IMR-90 (cell line): ENCODE measurements around the gene CHMP4A. TPM values are rescaled to one million over a fixed set of nuclear protein-coding genes. Genes with fewer than 3 reads are reported as not detected.

ENCODE experiments used
- ATAC-seq: fragments of 200-7000 bp; cut with Tn5 transposase; 2 replicates; pipeline ENCODE4 v1.9.1; 2020; ENCODE audit warnings: low read depth, mild to moderate bottlenecking, moderate library complexity
- BruUV-seq: library from RNA; stranded (reverse); fragments of 400-500 nt; replicated peaks from 2 replicates; lab custom pipeline; 2021; lab: Mats Ljungman, UMichigan
- CTCF ChIA-PET: fragments of 300-600 bp; formaldehyde crosslinking; extraction: SDS; loops from one replicate; lab custom pipeline; 2021; ENCODE audit warnings: antibody characterized with exemption; lab: Yijun Ruan, JAX
- POLR2A ChIA-PET: fragments of 300-600 bp; sonication (Branson Sonifier 250); formaldehyde crosslinking; loops from one replicate; lab custom pipeline; 2022; ENCODE audit warnings: antibody characterized with exemption; ENCODE audit not compliant: unreplicated experiment; lab: Charles Lee
- DNase-seq: peaks from one replicate; pipeline ENCODE4 v3.0.0; 2013
- H2AFZ ChIP-seq: replicated peaks from 2 replicates; pipeline ENCODE3; 2013; ENCODE audit warnings: low read length, mild to moderate bottlenecking; ENCODE audit not compliant: poor library complexity
- H2AK5ac ChIP-seq: 2 replicates; pipeline ENCODE4 v1.6.1; 2013; ENCODE audit warnings: low read depth, low read length, inconsistent platforms
- H2AK9ac ChIP-seq: replicated peaks from 2 replicates; pipeline ENCODE3; 2013; ENCODE audit warnings: mild to moderate bottlenecking, low read depth, low read length, moderate library complexity; ENCODE audit not compliant: poor library complexity
- H2BK120ac ChIP-seq: 2 replicates; pipeline ENCODE4 v1.6.1; 2013; ENCODE audit warnings: low read depth, low read length, inconsistent platforms
- H2BK15ac ChIP-seq: 3 replicates; pipeline ENCODE4 v1.6.1; 2013; ENCODE audit warnings: low read depth, low read length, inconsistent platforms
- H2BK20ac ChIP-seq: 2 replicates; pipeline ENCODE4 v1.6.1; 2013; ENCODE audit warnings: low read depth, mild to moderate bottlenecking, inconsistent platforms, low read length, moderate library complexity
- H2BK5ac ChIP-seq: 2 replicates; pipeline ENCODE4 v1.6.1; 2013; ENCODE audit warnings: mild to moderate bottlenecking, low read depth, low read length, inconsistent platforms; ENCODE audit not compliant: poor library complexity, severe bottlenecking
- H3K14ac ChIP-seq: replicated peaks from 2 replicates; pipeline ENCODE4 v1.6.1; 2013; ENCODE audit warnings: low read depth, low read length, inconsistent platforms
- H3K18ac ChIP-seq: 2 replicates; pipeline ENCODE4 v1.6.1; 2013; ENCODE audit warnings: low read depth, low read length, control low read depth
- H3K23ac ChIP-seq: 2 replicates; pipeline ENCODE4 v1.6.1; 2013; ENCODE audit warnings: low read depth, low read length, inconsistent platforms
- H3K27ac ChIP-seq: 2 replicates; pipeline ENCODE4 v1.5.1; 2013; ENCODE audit warnings: mild to moderate bottlenecking, control low read depth, low read length; ENCODE audit not compliant: insufficient read depth
- H3K27me3 ChIP-seq: 2 replicates; pipeline ENCODE4 v1.6.1; 2013; ENCODE audit warnings: low read length; ENCODE audit not compliant: control insufficient read depth, insufficient read depth
- H3K36me3 ChIP-seq: 2 replicates; pipeline ENCODE4 v1.6.1; 2013; ENCODE audit warnings: low read length, mixed read lengths; ENCODE audit not compliant: control insufficient read depth, insufficient read depth
- H3K4ac ChIP-seq: 2 replicates; pipeline ENCODE4 v1.6.1; 2013; ENCODE audit warnings: low read depth, low read length, inconsistent platforms
- H3K4me1 ChIP-seq: 2 replicates; pipeline ENCODE4 v1.6.1; 2013; ENCODE audit warnings: low read length, mixed read lengths; ENCODE audit not compliant: control insufficient read depth, insufficient read depth
- H3K4me2 ChIP-seq: 2 replicates; pipeline ENCODE4 v1.6.1; 2013; ENCODE audit warnings: low read depth, mild to moderate bottlenecking, control low read depth, low read length, moderate library complexity
- H3K4me3 ChIP-seq: 2 replicates; pipeline ENCODE4 v1.5.1; 2013; ENCODE audit warnings: low read depth, mild to moderate bottlenecking, control low read depth, low read length, moderate library complexity; ENCODE audit not compliant: insufficient read depth
- H3K56ac ChIP-seq: 2 replicates; pipeline ENCODE4 v1.6.1; 2013; ENCODE audit warnings: low read length, inconsistent platforms; ENCODE audit not compliant: insufficient read depth; ENCODE audit errors: extremely low read depth
- H3K79me1 ChIP-seq, 2 experiments: 2 replicates each; pipeline ENCODE4 v1.6.1; 2013; ENCODE audit warnings: low read length in 2 of 2, inconsistent platforms in 1 of 2, low read depth in 1 of 2
- H3K9ac ChIP-seq: 2 replicates; pipeline ENCODE4 v1.6.1; 2013; ENCODE audit warnings: low read depth, low read length, control low read depth
- H3K9me1 ChIP-seq: 2 replicates; pipeline ENCODE4 v1.6.1; 2013; ENCODE audit warnings: low read length, inconsistent platforms; ENCODE audit not compliant: insufficient read depth
- H3K9me3 ChIP-seq: 2 replicates; pipeline ENCODE4 v1.6.1; 2013; ENCODE audit warnings: low read length; ENCODE audit not compliant: control insufficient read depth, insufficient read depth
- H4K20me1 ChIP-seq: 2 replicates; pipeline ENCODE4 v1.6.1; 2013; ENCODE audit warnings: low read length, inconsistent platforms; ENCODE audit not compliant: insufficient read depth
- H4K5ac ChIP-seq: 2 replicates; pipeline ENCODE4 v1.6.1; 2013; ENCODE audit warnings: mild to moderate bottlenecking, low read depth, low read length, control low read depth
- H4K8ac ChIP-seq, 2 experiments: 2 replicates each; pipeline ENCODE4 v1.6.1; 2013; ENCODE audit warnings: low read depth in 2 of 2, low read length in 2 of 2, control low read depth in 1 of 2, inconsistent platforms in 1 of 2
- H4K91ac ChIP-seq: 2 replicates; pipeline ENCODE4 v1.6.1; 2013; ENCODE audit warnings: low read depth, low read length, inconsistent platforms; ENCODE audit not compliant: insufficient read depth
- BHLHE40 ChIP-seq: fragments of 150-350 bp; IDR thresholded peaks from 2 replicates; pipeline ENCODE4 v1.6.1; 2016; ENCODE audit warnings: mild to moderate bottlenecking, low read depth, low read length
- CEBPB ChIP-seq: IDR thresholded peaks from 2 replicates; pipeline ENCODE4 v1.6.1; 2012; ENCODE audit warnings: low read depth, low read length, improper control_type of control experiment
- CHD1 ChIP-seq: IDR thresholded peaks from 2 replicates; pipeline ENCODE4 v1.6.1; 2012; ENCODE audit warnings: low read depth, low read length, improper control_type of control experiment
- CTCF ChIP-seq: conservative IDR thresholded peaks from 2 replicates; pipeline ENCODE4 v1.5.1; 2012; ENCODE audit warnings: mild to moderate bottlenecking, low read depth, low read length, improper control_type of control experiment
- ELK1 ChIP-seq: fragments of 150-350 bp; IDR thresholded peaks from 2 replicates; pipeline ENCODE4 v1.6.1; 2016; ENCODE audit warnings: low read depth, mild to moderate bottlenecking, low read length, moderate library complexity, borderline replicate concordance
- MAFK ChIP-seq: IDR thresholded peaks from 2 replicates; pipeline ENCODE4 v1.6.1; 2012; ENCODE audit warnings: low read depth, low read length, improper control_type of control experiment
- MXI1 ChIP-seq: IDR thresholded peaks from 2 replicates; pipeline ENCODE4 v1.6.1; 2012; ENCODE audit warnings: low read depth, mild to moderate bottlenecking, low read length, moderate library complexity, borderline replicate concordance
- NFE2L2 ChIP-seq: fragments of 150-350 bp; IDR thresholded peaks from 2 replicates; pipeline ENCODE4 v1.6.1; 2016; ENCODE audit warnings: low read depth, mild to moderate bottlenecking, low read length
- POLR2A ChIP-seq: IDR thresholded peaks from 2 replicates; pipeline ENCODE4 v1.6.1; 2012; ENCODE audit warnings: mild to moderate bottlenecking, low read depth, low read length
- RAD21 ChIP-seq: IDR thresholded peaks from 2 replicates; pipeline ENCODE4 v1.6.1; 2012; ENCODE audit warnings: low read length, improper control_type of control experiment
- RCOR1 ChIP-seq: IDR thresholded peaks from 2 replicates; pipeline ENCODE4 v1.6.1; 2012; ENCODE audit warnings: mild to moderate bottlenecking, low read length, improper control_type of control experiment; ENCODE audit not compliant: insufficient replicate concordance
- RFX5 ChIP-seq: IDR thresholded peaks from 2 replicates; pipeline ENCODE4 v1.8.0; 2012; ENCODE audit warnings: low read depth, mild to moderate bottlenecking, low read length, moderate library complexity
- SMC3 ChIP-seq: fragments of 150-350 bp; IDR thresholded peaks from 2 replicates; pipeline ENCODE4 v1.6.1; 2016; ENCODE audit warnings: low read depth, mild to moderate bottlenecking, antibody characterized with exemption, low read length, moderate library complexity
- USF2 ChIP-seq: fragments of 150-350 bp; IDR thresholded peaks from 2 replicates; pipeline ENCODE4 v1.6.1; 2017; ENCODE audit warnings: mild to moderate bottlenecking, antibody characterized with exemption, low read length, low read depth
- WGBS, 2 experiments: methylation state at CpG; one replicate each; pipeline versions ENCODE4 v1.1.5 to v1.1.7; 2013; ENCODE audit warnings: missing lambda C conversion rate in 2 of 2; ENCODE audit not compliant: insufficient read length in 1 of 2; ENCODE audit errors: extremely low coverage in 2 of 2; 5-methylcytosine and 5-hydroxymethylcytosine counted together
- dilution Hi-C: fragments of 300-500 bp; cut with HindIII; formaldehyde crosslinking; loops from one replicate; pipeline ENCODE4 v1.14.3; 2018; ENCODE audit warnings: low sequenced_read_pairs; ENCODE audit not compliant: unreplicated experiment
- in situ Hi-C: fragments of 300-500 bp; cut with MboI; formaldehyde crosslinking; loops from 3 replicates; pipeline ENCODE4 v1.14.3; 2019; ENCODE audit warnings: low sequenced_read_pairs, inconsistent platforms, mixed read lengths
- intact Hi-C: fragments of 100-400 bp; cut with micrococcal nuclease; formaldehyde crosslinking; loops from 2 replicates; pipeline ENCODE4 v1.10.0; 2022
- polyA plus RNA-seq, 3 experiments: library from polyadenylated mRNA; depleted of rRNA; stranded (reverse); fragments of >200 nt; gene quantifications; 2 replicates each; pipeline ENCODE4 v1.2.3, GENCODE V29; 2012; ENCODE audit warnings: low replicate concordance in 1 of 3
- total RNA-seq: library from RNA; depleted of rRNA; stranded (reverse); fragments of >200 nt; gene quantifications from 2 replicates; pipeline ENCODE4 v1.2.3, GENCODE V29; 2012

CHMP4A gene
- total and polyA plus RNA-seq, 2 of the 4 experiments (the other 2 are of a cell fraction): 22.0 to 63.8 TPM

GRCh38 chr14:24250354-24250753, 37.1 kb upstream of the CHMP4A start:
- peak overlapping the region; percentile 71 for H2AFZ ChIP-seq
- H3K4me3 ChIP-seq: no peak overlapping the region
- POLR2A ChIA-PET: interaction anchor here (2.5 kb wide), 1 partner anchor 8 kb away, joined by 7 read pairs; the partner anchor contains the start of gene TINF2
- CTCF ChIA-PET: interaction anchor here (2.5 kb wide), 1 partner anchor 7 kb away, joined by 10 read pairs; the partner anchor contains the start of gene TINF2
- no peak overlapping the region for H3K27ac ChIP-seq
- intact Hi-C loops: no loop called here
- peak overlapping the region; percentile 40; the same call in 1 of the 2 replicates for H3K4ac ChIP-seq
- no peaks in the 10 kb centered on the region for H3K79me1 ChIP-seq
- H3K4me1 ChIP-seq: peaks cover 13% of the 10 kb centered on the region
- no peaks in the 10 kb centered on the region for H4K20me1 ChIP-seq
- peak overlapping the region in 1 of 2 experiments; percentile 75; a peak in 3 of 4 replicates for H4K8ac ChIP-seq
- H4K91ac ChIP-seq: peak overlapping the region; percentile 5
- ATAC-seq (no peak), DNase-seq (no peak)
- no peak for TF ChIP-seq SMC3
- TF ChIP-seq CEBPB: no peak
- no peak for TF ChIP-seq RCOR1
- no peak for TF ChIP-seq CTCF
- TF ChIP-seq BHLHE40: no peak
- TF ChIP-seq MAFK: no peak
- TF ChIP-seq NFE2L2: no peak
- no peak for TF ChIP-seq RFX5
- no peak for TF ChIP-seq USF2
- no peak for TF ChIP-seq MXI1
- TF ChIP-seq CHD1: no peak
- no peak for TF ChIP-seq RAD21
- no peak for TF ChIP-seq ELK1
- no peak for TF ChIP-seq POLR2A
- no peak overlapping the region for H3K56ac ChIP-seq
- in situ Hi-C loops: no loop called here
- H3K9me1 ChIP-seq: peaks cover 25% of the 10 kb centered on the region
- WGBS, 2 experiments: 44% methylated on average over 2 of the region's 4 CpGs; no CpG with 5 or more reads in 1 of the 2 experiments
- peak overlapping the region; percentile 15 for H2BK5ac ChIP-seq
- H3K9me3 ChIP-seq: no peaks in the 10 kb centered on the region
- no peak overlapping the region for H3K18ac ChIP-seq
- no peak overlapping the region for H4K5ac ChIP-seq
- peak overlapping the region; percentile 43 for H2AK5ac ChIP-seq
- no peak overlapping the region for H3K9ac ChIP-seq
- H2BK20ac ChIP-seq: peak overlapping the region; percentile 49
- peak overlapping the region; percentile 29; the same call in 1 of the 2 replicates for H3K14ac ChIP-seq
- H3K36me3 ChIP-seq: peaks cover 2% of the 10 kb centered on the region; the same call in 1 of the 2 replicates
- no peak overlapping the region for H2AK9ac ChIP-seq
- no TSS peak for BruUV-seq
- H2BK120ac ChIP-seq: peak overlapping the region; percentile 47
- no peak overlapping the region for H2BK15ac ChIP-seq
- no peaks in the 10 kb centered on the region for H3K27me3 ChIP-seq
- no peak overlapping the region for H3K4me2 ChIP-seq
- dilution Hi-C loops: no loop called here
- H3K23ac ChIP-seq: peak overlapping the region; percentile 29; the same call in 1 of the 2 replicates
